KBM-7 (cell line): ENCODE measurements around the gene GALNT6.

ENCODE experiments used
- DNase-seq: peaks from one replicate; pipeline ENCODE4 v3.0.0-alpha.2; 2015
- in situ Hi-C: fragments of 300-500 bp; cut with MboI; formaldehyde crosslinking; loops from 2 replicates; pipeline ENCODE4 v1.14.3; 2020; ENCODE audit warnings: low sequenced_read_pairs, low pct_unique_long_range_greater_than_20kb, mixed read lengths

Gene GALNT6

GRCh38 chr12:51388069-51388799 lies 3.0 kb downstream of the GALNT6 start:
- DNase-seq, result peak; percentile 88
- in situ Hi-C loops, result no loop called here

GRCh38 chr12:51386351-51386750 lies 4.9 kb downstream of the GALNT6 start:
- no peak for DNase-seq
- in situ Hi-C loops, result no loop called here

- in situ Hi-C loops, result no loop called here
- peak; percentile 64 for DNase-seq
Observed at GRCh38 chr12:51383269-51383905, 7.8 kb downstream of the GALNT6 start.

DNA sequence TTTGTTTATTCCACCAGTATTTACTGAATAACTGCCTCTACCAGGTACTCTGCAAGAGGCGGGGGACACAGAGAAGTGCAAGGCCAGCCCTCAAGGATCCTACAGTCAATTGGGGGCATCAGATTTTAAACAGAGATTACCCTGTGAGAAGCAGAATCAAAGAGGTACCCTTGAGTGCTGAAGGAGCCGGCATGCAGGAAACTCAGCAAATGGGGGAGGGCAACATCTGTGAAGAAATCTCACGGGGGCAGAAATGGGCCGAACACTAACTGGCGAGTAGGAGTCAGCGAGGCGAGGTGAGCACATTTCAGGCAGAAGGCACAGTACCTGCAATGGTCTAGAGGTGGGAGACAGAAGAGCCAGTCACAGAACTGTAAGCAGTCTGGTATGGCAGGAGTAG lies 9.0 kb downstream of the GALNT6 start:
- no peak for DNase-seq
- in situ Hi-C loops, result no loop called here

- in situ Hi-C loops, result no loop called here
- DNase-seq, result no peak
Observed at GRCh38 chr12:51381226-51382079, 9.8 kb downstream of the GALNT6 start.

DNA sequence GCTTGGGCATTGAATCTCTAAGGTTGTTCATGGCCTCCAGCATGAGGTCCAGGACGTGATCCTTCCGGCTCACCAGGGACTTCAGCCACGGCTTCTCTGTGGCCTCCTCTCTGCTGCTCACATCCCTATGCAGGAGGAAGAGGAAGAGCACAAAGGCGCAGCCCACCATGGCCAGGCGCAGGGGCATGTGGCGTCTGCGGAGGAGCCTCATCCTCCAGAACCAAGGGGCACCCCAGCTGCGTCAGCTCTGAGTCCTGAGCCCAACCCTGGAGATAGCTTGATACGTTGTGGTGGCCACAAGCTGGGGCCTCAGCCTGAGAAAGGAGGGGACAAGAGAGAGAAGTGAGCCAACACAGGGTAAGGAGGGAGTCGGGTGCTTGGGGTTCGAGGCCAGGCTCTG lies 11.6 kb downstream of the GALNT6 start:
- in situ Hi-C loops, result no loop called here
- no peak for DNase-seq

GRCh38 chr12:51378749-51379148 lies 12.5 kb downstream of the GALNT6 start:
- in situ Hi-C loops, result no loop called here
- DNase-seq, result no peak

DNA sequence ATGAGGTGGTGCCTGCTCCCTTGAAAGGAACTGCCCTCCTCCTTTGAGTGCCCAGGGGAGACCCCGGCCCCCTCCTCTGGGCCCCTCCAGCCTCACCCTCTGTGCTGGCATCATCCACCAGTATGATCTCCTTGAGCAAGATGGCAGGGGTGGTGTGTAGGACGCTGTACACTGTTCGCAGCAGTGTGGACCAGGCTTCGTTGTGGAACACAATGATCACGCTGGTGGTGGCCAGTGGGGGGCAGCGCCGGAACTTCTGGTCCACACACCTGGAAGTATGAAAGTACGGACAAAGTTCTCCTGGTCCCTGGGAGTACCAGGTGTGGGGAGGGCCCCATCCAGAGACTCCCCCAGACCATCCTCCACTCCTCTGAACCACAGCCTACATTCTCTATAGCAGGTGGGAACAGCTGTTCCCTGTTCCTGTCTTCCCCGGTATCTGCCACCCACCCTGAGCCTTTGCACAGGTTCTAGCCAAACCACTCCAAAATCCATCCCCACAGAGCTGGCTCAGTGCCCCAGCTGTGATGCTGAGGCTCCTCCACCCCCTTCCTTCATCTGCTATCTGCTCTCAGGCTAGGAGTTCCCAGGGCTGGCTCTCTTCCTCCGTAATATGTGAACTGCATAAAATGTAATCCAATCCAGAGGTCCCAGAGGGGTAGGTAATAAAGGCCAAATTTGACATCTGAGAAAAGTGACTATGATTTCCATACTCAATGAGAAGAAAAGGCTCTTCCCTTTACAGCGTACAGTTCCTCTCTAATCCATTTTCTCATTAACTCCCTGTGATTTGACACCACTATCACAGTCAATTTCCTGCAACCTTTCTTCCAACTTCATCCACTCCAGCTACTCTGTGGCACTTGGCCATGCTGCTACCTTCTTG lies 13.9 kb downstream of the GALNT6 start:
- in situ Hi-C loops, result no loop called here
- DNase-seq, result no peak

DNA sequence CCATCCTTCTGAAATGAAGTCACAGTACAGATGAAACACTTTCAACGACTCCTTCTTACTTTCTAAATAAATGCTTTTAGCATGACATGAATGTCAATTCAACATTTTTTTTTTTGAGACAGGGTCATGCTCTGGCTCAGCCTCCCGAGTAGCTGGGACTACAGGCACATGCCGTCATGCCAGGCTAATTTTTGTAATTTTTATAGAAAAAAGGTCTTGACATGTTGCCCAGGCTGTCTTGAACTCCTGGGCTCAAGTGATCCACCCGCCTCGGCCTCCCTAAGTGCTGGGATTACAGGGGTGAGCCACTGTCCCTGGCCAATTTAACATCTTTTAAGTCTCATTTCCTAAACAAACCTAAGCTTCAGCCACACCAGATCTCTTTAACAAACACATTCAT lies 16.4 kb downstream of the GALNT6 start:
- DNase-seq, result no peak
- in situ Hi-C loops, result loop anchor here (25.0 kb wide), 1 partner anchor 563 kb away; no protein-coding TSS in a partner anchor

- in situ Hi-C loops, result loop anchor here (25.0 kb wide), 1 partner anchor 562 kb away; no protein-coding TSS in a partner anchor
- no peak for DNase-seq
Observed at GRCh38 chr12:51374361-51374760, 16.8 kb downstream of the GALNT6 start.

GRCh38 chr12:51373187-51373586 lies 18.0 kb downstream of the GALNT6 start:
- peak; percentile 86 for DNase-seq
- in situ Hi-C loops, result loop anchor here (25.0 kb wide), 1 partner anchor 561 kb away; no protein-coding TSS in a partner anchor

DNA sequence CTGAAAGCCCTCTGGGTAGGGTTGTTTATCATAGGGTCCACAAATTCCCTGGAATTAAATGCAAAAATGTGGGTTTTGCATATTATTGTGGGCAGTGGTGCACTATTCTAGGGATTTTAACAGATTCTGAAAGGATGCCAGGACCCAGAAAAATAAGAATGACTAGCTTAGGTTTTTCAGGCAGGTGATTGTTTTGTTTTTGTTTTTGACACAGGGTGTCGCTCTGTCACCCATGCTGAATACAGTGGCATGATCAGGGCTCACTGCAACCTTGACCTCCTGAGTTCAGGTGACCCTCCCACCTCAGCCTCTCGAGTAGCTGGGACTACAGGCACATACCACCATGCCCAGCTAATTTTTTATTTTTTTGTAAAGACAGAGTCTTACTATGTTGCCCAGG lies 19.2 kb downstream of the GALNT6 start:
- no peak for DNase-seq
- in situ Hi-C loops, result loop anchor here (25.0 kb wide), 1 partner anchor 560 kb away; no protein-coding TSS in a partner anchor

DNA sequence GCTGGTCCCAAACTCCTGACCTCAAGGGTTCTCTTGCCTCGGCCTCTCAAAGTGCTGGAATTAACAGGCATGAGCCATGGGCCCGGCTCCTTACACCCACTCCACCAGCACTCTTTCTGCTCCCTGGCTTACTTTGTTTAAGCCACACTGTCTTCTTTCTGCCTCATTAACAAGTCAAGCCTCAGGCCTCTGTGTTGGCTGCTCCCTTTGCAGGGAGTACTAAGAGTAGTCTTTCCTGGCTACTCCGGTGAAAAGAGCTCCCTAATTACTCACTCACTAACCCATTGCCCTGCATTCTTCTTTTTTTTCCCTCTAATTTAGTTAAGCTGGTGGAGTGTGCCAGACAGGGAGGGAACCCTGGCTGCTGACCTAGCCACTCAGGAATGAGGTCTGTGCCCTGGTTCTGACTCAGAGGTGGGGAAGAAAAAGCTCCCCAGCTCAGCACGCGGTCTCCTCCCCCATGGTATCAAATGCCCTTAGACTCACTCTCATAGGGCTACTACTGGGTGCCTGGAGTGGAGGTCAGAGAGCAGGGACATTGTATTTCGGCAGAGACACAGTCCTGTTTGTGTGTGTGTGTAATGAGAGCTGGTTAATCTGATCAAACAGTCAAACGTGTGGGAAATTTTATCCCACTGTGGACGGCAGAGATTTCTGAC lies 19.8 kb downstream of the GALNT6 start:
- DNase-seq, result no peak
- in situ Hi-C loops, result loop anchor here (25.0 kb wide), 1 partner anchor 559 kb away; no protein-coding TSS in a partner anchor

DNA sequence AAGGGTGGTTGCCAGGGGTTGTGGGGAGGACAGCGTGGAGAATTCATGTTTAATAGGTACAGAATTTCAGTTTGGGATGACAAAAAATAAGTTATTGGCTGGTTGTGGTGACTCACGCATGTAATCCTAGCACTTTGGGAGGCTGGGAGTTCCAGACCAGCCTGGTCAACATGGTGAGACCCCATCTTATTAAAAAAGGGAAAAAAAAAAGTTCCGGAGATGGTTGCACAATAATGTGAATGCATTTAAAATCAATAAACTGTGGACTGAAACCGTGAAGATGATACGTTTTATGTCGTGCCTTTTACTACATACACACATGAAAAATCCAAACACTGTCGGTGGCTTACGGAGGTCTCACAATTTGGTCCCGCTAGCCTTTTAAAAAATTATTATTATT lies 20.5 kb downstream of the GALNT6 start:
- in situ Hi-C loops, result loop anchor here (25.0 kb wide), 1 partner anchor 558 kb away; no protein-coding TSS in a partner anchor

GRCh38 chr12:51369581-51369980 lies 21.6 kb downstream of the GALNT6 start:
- in situ Hi-C loops, result loop anchor here (25.0 kb wide), 1 partner anchor 557 kb away; no protein-coding TSS in a partner anchor
- DNase-seq, result no peak

More for the DNA sequence above, 20.5 kb downstream of the GALNT6 start:
- no peak for DNase-seq

DNA sequence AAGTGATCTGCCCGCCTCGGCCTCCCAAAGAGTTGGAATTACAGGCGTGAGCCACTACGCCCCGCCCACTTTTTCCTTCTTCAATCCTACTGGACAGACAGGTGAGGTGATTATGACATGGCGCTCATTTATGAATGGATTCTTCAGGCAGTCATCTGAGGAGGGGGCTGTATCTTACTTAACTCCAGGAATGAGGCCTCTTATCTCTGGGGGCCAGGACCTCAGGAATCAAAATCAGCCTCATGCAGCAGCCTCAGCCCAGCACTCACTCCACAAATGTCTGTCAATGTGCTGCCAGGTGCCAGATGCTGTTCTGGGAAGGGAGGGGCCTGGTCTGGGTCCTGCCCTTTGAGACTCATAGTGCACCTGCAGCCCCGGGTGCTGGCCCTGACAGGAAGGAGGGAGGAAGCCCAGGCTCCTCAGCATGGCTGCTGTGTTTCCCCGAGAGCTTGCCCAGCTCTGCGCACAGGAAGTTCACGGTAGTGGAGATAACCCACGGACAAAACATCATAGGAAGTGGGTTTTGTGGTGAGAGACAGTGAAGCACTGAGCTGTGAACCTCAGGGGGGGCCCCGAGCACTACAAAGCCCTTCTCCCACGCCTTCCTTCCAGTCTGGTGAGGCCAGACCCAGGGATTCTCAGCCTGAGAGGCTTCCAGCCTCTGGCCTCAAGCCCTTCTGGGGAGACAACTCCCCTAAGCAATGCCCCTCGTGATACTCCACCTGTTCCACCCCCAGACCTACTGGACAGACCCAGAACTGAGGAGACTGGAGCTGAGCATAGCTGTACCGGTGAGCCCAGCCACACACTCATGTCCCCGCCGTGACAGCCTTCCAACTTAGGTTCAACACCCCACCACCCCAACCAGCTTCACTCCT lies 22.3 kb downstream of the GALNT6 start:
- in situ Hi-C loops, result loop anchor here (25.0 kb wide), 1 partner anchor 557 kb away; no protein-coding TSS in a partner anchor
- DNase-seq, result peak; percentile 98

GRCh38 chr12:51365276-51365675 lies 25.9 kb downstream of the GALNT6 start:
- in situ Hi-C loops, result loop anchor here (25.0 kb wide), 1 partner anchor 553 kb away; no protein-coding TSS in a partner anchor
- no peak for DNase-seq
